ENCODE data around the gene AP2M1.

The AP2M1 gene

GRCh38 chr3:184164648-184165330 lies 9.9 kb upstream of the AP2M1 start:
- H3K27me3 ChIP-seq (ENCODE audit: insufficient read depth, low read length, poor library complexity, severe bottlenecking): no peaks in the 10 kb centered on the region

GRCh38 chr3:184165543-184165942 lies 9.1 kb upstream of the AP2M1 start:
- no peak overlapping the region for H3K9ac ChIP-seq (ENCODE audit: low read depth, low read length, poor library complexity, severe bottlenecking)
- H4K20me1 ChIP-seq (ENCODE audit: insufficient read depth, low read length, poor library complexity, severe bottlenecking): peaks cover 9% of the 10 kb centered on the region
- no peak overlapping the region for H3K4me2 ChIP-seq (ENCODE audit: low read depth, low read length, poor library complexity, severe bottlenecking)
- H3K4me3 ChIP-seq (ENCODE audit: low read length, poor library complexity, severe bottlenecking): no peak overlapping the region
- peaks cover 32% of the 10 kb centered on the region for H3K79me2 ChIP-seq (ENCODE audit: insufficient read depth, low read length)
- TF ChIP-seq EZH2phosphoT487 (IDR thresholded peaks at IDR 0.05; ENCODE audit: borderline replicate concordance): no peak
- TF ChIP-seq CTCF (conservative IDR thresholded peaks at IDR 0.05; ENCODE audit: low read length): no peak
- H3K9me2 ChIP-seq (replicated peaks; ENCODE audit: low read depth, low read length): no peaks in the 10 kb centered on the region
- no peak overlapping the region for H2AFZ ChIP-seq (ENCODE audit: low read length)
- no peaks in the 10 kb centered on the region for H3K27me3 ChIP-seq (ENCODE audit: insufficient read depth, low read length, poor library complexity, severe bottlenecking)
- peaks cover 7% of the 10 kb centered on the region for H3K4me1 ChIP-seq (ENCODE audit: insufficient read depth, low read length, poor library complexity, severe bottlenecking)
- H3K36me3 ChIP-seq (ENCODE audit: insufficient read depth, low read length): peaks cover 62% of the 10 kb centered on the region; the same call in 1 of the 2 replicates
- H3K9me3 ChIP-seq (ENCODE audit: insufficient read depth, low read depth, low read length): no peaks in the 10 kb centered on the region
- H3F3A ChIP-seq (ENCODE audit: low read depth): no peaks in the 10 kb centered on the region

More at GRCh38 chr3:184164648-184165330, 9.9 kb upstream of the AP2M1 start:
- no peak overlapping the region for H3K4me3 ChIP-seq (ENCODE audit: low read length, poor library complexity, severe bottlenecking)
- H3K36me3 ChIP-seq (ENCODE audit: insufficient read depth, low read length): peaks cover 59% of the 10 kb centered on the region; the same call in 1 of the 2 replicates
- peaks cover 14% of the 10 kb centered on the region for H4K20me1 ChIP-seq (ENCODE audit: insufficient read depth, low read length, poor library complexity, severe bottlenecking)
- no peak overlapping the region for H2AFZ ChIP-seq (ENCODE audit: low read length)
- no peaks in the 10 kb centered on the region for H3F3A ChIP-seq (ENCODE audit: low read depth)
- H3K79me2 ChIP-seq (ENCODE audit: insufficient read depth, low read length): peaks cover 39% of the 10 kb centered on the region
- H3K9me3 ChIP-seq (ENCODE audit: insufficient read depth, low read depth, low read length): no peaks in the 10 kb centered on the region
- peaks cover 13% of the 10 kb centered on the region for H3K4me1 ChIP-seq (ENCODE audit: insufficient read depth, low read length, poor library complexity, severe bottlenecking)
- no peak for TF ChIP-seq EZH2phosphoT487 (IDR thresholded peaks at IDR 0.05; ENCODE audit: borderline replicate concordance)
- no peak overlapping the region for H3K4me2 ChIP-seq (ENCODE audit: low read depth, low read length, poor library complexity, severe bottlenecking)
- H3K9ac ChIP-seq (ENCODE audit: low read depth, low read length, poor library complexity, severe bottlenecking): no peak overlapping the region
- no peaks in the 10 kb centered on the region for H3K9me2 ChIP-seq (replicated peaks; ENCODE audit: low read depth, low read length)

- Histone ChIP-seq H3K27me3 (ENCODE audit: insufficient read depth, low read length, poor library complexity, severe bottlenecking) (no peaks in the 10 kb centered on the region), H3K79me2 (ENCODE audit: insufficient read depth, low read length) (peaks cover 21% of the 10 kb centered on the region; the same call in 1 of the 2 replicates), H3K4me1 (ENCODE audit: insufficient read depth, low read length, poor library complexity, severe bottlenecking) (peaks cover 4% of the 10 kb centered on the region), H3K9me3 (ENCODE audit: insufficient read depth, low read depth, low read length) (no peaks in the 10 kb centered on the region), H3K9ac (ENCODE audit: low read depth, low read length, poor library complexity, severe bottlenecking) (no peak overlapping the region), H4K20me1 (ENCODE audit: insufficient read depth, low read length, poor library complexity, severe bottlenecking) (peaks cover 6% of the 10 kb centered on the region), H3K9me2 (replicated peaks; ENCODE audit: low read depth, low read length) (no peaks in the 10 kb centered on the region), H2AFZ (ENCODE audit: low read length) (no peak overlapping the region), H3F3A (ENCODE audit: low read depth) (no peaks in the 10 kb centered on the region), H3K36me3 (ENCODE audit: insufficient read depth, low read length) (peaks cover 71% of the 10 kb centered on the region; the same call in 1 of the 2 replicates), H3K4me2 (ENCODE audit: low read depth, low read length, poor library complexity, severe bottlenecking) (no peak overlapping the region), H3K4me3 (ENCODE audit: low read length, poor library complexity, severe bottlenecking) (no peak overlapping the region)
- TF ChIP-seq CTCF (conservative IDR thresholded peaks at IDR 0.05; ENCODE audit: low read length): no peak
- TF ChIP-seq EZH2phosphoT487 (IDR thresholded peaks at IDR 0.05; ENCODE audit: borderline replicate concordance): no peak
Measured at GRCh38 chr3:184166671-184167070, 8.0 kb upstream of the AP2M1 start.
